Stimulated activated CD8-positive, alpha-beta memory T cell treated with anti-CD3 and anti-CD28 coated beads, Interleukin-12 subunit alpha, Interleukin-12 subunit beta, amount 100 ng/mL, for 1 hour (primary cell): Measurements from ENCODE around the gene MILR1.
"Not testable (repeated sequence)": the region's sequence is repeated elsewhere in the genome, so short reads cannot be mapped to it uniquely, and the experiment has no call there.

Experiments
- DNase-seq: peaks from one replicate; pipeline ENCODE4 v3.0.0-alpha.2; 2020; ENCODE audit warnings: low read depth

The MILR1 gene

GRCh38 chr17:64428406-64428805 lies 20.5 kb upstream of the MILR1 start:
- DNase-seq, result no peak

- not testable (repeated sequence) for DNase-seq
Observed at GRCh38 chr17:64430036-64430435, 18.9 kb upstream of the MILR1 start.

GRCh38 chr17:64431534-64431933 lies 17.4 kb upstream of the MILR1 start:
- no peak for DNase-seq

GRCh38 chr17:64437944-64438525 lies 10.9 kb upstream of the MILR1 start:
- no peak for DNase-seq

GRCh38 chr17:64439521-64439920 lies 9.4 kb upstream of the MILR1 start:
- not testable (repeated sequence) for DNase-seq

GRCh38 chr17:64439956-64440355 lies 9.0 kb upstream of the MILR1 start:
- no peak for DNase-seq

- no peak for DNase-seq
Observed at GRCh38 chr17:64441772-64442540, 7.0 kb upstream of the MILR1 start.

- DNase-seq, result no peak
Observed at GRCh38 chr17:64442541-64442971, 6.4 kb upstream of the MILR1 start.

GRCh38 chr17:64443086-64443760 lies 5.7 kb upstream of the MILR1 start:
- DNase-seq, result no peak

GRCh38 chr17:64447526-64447925 lies 1.4 kb upstream of the MILR1 start:
- no peak for DNase-seq

- no peak for DNase-seq
Observed at GRCh38 chr17:64449545-64449944, 630 bp downstream of the MILR1 start.

GRCh38 chr17:64455993-64456885 lies 7.3 kb downstream of the MILR1 start:
- DNase-seq, result no peak

- no peak for DNase-seq
Observed at GRCh38 chr17:64457156-64457555, 8.2 kb downstream of the MILR1 start.

- DNase-seq, result no peak
Observed at GRCh38 chr17:64458756-64459155, 9.8 kb downstream of the MILR1 start.

GRCh38 chr17:64459284-64459747 lies 10.4 kb downstream of the MILR1 start:
- no peak for DNase-seq

GRCh38 chr17:64459818-64460217 lies 10.9 kb downstream of the MILR1 start:
- not testable (repeated sequence) for DNase-seq

GRCh38 chr17:64460955-64461354 lies 12.0 kb downstream of the MILR1 start:
- no peak for DNase-seq

- DNase-seq, result no peak
Observed at GRCh38 chr17:64461788-64462187, 12.9 kb downstream of the MILR1 start.

- DNase-seq, result no peak
Observed at GRCh38 chr17:64466019-64466735, 17.3 kb downstream of the MILR1 start.

GRCh38 chr17:64466834-64467233 lies 17.9 kb downstream of the MILR1 start:
- DNase-seq, result not testable (repeated sequence)

GRCh38 chr17:64470625-64471024 lies 21.7 kb downstream of the MILR1 start:
- no peak for DNase-seq
